Fibroblast of lung (primary cell): ENCODE data around the gene ARRDC2.

Source experiments
- EZH2 ChIP-seq: IDR thresholded peaks from 2 replicates; pipeline ENCODE4 v1.5.1; 2012; ENCODE audit warnings: low read length, control low read depth, mild to moderate bottlenecking; ENCODE audit errors: missing control alignments
- TF ChIP-seq, protein P1 (sequence below), 2 donors: IDR thresholded peaks in 1 of 2; conservative IDR thresholded peaks in 1 of 2; 1 replicate in 1 of 2; 2 replicates in 1 of 2; pipeline ENCODE4 v1.5.1; 2011 to 2012; ENCODE audit warnings: low read length in 2 of 2, control low read depth in 1 of 2, inconsistent platforms in 1 of 2, low read depth in 1 of 2, mild to moderate bottlenecking in 1 of 2

DNA sequence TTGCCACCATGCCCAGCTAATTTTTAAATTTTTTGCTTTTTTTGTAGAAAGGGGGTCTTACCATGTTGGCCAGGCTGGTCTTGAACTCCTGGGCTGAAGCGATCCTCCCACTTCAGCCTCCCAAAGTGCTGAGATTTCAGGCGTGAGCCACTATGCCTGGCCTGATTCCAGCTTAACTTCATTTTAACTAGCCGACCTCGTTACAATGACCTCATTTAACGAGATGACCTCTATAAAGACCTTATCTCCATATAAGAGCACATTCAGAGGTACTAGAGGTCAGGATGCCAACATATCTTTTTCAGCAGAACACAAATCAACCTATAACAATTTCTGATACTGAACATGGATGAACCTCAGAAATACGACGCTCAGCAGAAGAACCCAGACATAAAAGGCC is 30.5 kb upstream of the ARRDC2 start:
- TF ChIP-seq, protein P1, sequence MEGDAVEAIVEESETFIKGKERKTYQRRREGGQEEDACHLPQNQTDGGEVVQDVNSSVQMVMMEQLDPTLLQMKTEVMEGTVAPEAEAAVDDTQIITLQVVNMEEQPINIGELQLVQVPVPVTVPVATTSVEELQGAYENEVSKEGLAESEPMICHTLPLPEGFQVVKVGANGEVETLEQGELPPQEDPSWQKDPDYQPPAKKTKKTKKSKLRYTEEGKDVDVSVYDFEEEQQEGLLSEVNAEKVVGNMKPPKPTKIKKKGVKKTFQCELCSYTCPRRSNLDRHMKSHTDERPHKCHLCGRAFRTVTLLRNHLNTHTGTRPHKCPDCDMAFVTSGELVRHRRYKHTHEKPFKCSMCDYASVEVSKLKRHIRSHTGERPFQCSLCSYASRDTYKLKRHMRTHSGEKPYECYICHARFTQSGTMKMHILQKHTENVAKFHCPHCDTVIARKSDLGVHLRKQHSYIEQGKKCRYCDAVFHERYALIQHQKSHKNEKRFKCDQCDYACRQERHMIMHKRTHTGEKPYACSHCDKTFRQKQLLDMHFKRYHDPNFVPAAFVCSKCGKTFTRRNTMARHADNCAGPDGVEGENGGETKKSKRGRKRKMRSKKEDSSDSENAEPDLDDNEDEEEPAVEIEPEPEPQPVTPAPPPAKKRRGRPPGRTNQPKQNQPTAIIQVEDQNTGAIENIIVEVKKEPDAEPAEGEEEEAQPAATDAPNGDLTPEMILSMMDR (conservative IDR thresholded peaks at IDR 0.05 in 1 of 2, IDR thresholded peaks at IDR 0.05 in 1 of 2; ENCODE audit: low read depth in 1 of 2, low read length in 2 of 2): no peak
- TF ChIP-seq EZH2: no peak
